HG02571 (cell line): ENCODE data around the gene PUSL1.
"Not testable (repeated sequence)": the region's sequence is repeated elsewhere in the genome, so short reads cannot be mapped to it uniquely, and the experiment has no call there.

Experiments
- ATAC-seq: cut with Tn5 transposase; IDR thresholded peaks from one replicate; pipeline ENCODE4 v1.9.1; 2021; ENCODE audit warnings: mild to moderate bottlenecking, moderate library complexity; ENCODE audit not compliant: unreplicated experiment

PUSL1 gene

DNA sequence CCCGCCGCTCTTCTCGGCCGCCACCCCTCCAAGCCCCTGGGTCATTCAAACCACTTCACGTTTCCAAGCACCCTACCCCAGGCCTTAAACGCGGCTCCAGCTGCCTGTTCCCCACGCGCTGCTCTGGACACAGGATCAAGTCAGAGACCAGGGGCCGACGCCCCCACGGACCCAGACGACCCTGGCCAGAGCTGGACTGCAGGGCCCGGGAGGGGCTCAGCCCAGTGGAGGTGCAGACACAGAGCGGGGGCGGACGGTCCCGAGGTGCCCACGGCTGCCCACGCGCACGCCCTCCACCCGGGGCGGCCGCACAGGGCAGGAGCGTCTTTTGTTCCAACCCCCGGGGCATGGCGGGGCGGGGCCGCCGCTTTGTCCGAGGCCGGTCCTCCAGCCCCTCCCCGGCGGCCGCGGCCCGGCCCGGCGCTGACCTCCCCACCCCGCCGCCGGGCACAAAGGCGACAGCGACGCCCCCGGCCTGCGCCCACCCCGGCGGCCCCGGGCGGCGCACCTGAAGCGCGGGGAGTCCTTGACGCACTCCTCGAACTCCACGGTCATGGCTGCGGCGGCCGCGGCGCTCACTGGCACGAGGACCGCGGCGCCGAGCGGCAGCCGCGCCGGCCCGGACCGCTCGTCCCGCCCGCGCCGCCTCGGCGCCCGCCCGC, 1.0 kb upstream of the PUSL1 start:
- ATAC-seq, result peak; percentile 5

- ATAC-seq, result no peak
Observed at GRCh38 chr1:1308756-1309250, 406 bp downstream of the PUSL1 start.

DNA sequence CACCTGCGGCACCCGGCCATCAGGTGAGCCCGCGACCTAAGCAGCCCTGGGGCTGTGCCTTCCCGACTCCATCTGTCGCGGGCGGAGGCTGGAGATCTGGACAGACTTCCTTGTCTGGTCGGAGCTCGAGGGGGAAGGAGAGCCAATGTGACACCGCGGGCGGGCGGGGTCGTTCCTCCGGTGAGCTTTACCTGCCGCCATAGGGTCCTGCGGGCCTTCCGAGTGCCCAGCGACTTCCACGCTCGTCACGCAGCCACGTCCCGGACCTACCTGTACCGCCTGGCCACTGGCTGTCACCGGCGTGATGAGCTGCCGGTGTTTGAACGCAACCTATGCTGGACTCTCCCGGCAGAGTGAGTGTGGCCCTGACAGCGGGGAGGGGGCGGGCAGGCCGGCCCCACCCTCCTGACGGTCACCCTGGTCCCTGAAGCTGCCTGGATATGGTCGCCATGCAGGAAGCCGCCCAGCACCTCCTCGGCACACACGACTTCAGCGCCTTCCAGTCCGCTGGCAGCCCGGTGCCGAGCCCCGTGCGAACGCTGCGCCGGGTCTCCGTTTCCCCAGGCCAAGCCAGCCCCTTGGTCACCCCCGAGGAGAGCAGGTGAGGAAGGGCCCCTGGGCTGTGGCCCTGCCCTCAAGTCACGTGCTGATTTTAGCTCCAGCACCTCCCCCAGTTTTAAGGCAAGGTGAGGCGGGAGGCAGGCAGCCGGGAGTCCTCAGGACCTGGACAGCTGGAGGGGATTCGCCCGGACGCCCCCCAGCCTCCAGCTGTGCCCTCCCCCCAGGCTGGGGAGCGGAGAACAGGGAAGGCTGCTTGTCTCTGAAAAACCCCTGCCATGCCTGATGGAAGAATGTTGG, 1.1 kb downstream of the PUSL1 start:
- no peak for ATAC-seq

DNA sequence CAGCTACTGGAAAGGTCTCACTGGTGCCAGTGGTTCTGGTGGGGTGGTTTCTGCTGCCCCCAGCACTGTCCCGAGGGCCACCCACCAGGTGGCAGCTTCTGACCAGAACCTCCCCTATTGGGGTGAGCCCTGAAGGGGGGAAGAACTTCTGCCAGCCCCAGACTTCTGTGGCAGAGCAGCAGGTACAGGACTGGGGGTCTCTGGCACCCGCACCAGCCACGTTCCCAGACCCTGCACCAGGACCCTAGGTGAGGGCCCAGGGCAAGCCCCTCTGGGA, 1.6 kb downstream of the PUSL1 start:
- no peak for ATAC-seq

DNA sequence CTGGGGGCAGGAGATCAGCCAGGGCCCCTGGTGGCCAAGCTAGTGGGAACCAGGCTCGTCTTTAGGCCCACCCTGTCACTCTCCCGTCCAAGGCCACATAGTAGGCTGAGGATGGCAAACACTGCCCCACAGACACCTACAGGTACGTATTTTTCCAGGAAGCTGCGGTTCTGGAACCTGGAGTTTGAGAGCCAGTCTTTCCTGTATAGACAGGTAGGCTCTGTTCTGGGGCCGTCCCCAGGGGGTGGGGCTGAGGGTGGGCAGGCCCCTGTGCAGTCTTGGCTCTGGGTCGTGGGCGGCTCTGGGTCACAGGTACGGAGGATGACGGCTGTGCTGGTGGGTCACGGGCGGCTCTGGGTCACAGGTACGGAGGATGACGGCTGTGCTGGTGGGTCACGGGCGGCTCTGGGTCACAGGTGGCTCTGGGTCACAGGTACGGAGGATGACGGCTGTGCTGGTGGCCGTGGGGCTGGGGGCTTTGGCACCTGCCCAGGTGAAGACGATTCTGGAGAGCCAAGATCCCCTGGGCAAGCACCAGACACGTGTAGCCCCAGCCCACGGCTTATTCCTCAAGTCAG, 2.2 kb downstream of the PUSL1 start:
- no peak for ATAC-seq

GRCh38 chr1:1311107-1312104, 3.0 kb downstream of the PUSL1 start:
- ATAC-seq, result no peak

GRCh38 chr1:1312450-1313314, 4.3 kb downstream of the PUSL1 start:
- no peak for ATAC-seq

DNA sequence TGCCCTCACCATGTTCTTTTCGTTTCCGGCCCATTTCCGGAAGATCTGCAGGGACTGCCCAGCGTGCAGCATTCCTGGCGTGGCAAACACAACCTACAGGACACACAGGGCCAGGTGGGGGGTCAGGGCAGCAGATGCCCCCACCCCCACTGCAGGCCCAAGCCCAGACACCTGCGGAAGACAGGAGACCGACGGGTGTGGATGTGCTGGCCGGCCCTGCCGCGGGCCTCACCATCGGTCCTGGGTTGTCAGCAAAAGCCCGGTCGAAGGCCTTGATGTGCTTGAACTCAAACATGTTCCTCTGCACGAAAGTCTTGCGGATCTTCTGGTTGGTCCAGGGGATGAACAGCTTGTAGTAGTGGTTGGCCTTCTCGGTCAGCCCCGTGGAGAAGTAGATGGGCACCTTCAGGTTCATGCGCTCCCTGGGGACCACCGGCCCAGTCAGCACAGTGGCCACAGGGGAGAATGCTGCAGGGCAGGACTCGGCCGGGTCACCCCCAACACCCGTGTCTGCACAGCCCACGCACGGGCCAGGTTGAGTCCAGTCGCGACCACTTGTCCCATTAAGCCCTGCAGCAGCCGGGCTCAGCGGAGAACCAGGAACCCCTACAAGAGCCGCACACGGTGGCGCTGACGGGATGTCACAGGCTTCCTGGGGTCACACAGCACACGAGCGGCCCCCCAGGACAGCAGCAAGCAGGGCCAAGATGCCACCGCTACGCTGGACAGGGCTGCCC, 5.3 kb downstream of the PUSL1 start:
- no peak for ATAC-seq

- no peak for ATAC-seq
Observed at GRCh38 chr1:1314237-1314586, 5.8 kb downstream of the PUSL1 start.

DNA sequence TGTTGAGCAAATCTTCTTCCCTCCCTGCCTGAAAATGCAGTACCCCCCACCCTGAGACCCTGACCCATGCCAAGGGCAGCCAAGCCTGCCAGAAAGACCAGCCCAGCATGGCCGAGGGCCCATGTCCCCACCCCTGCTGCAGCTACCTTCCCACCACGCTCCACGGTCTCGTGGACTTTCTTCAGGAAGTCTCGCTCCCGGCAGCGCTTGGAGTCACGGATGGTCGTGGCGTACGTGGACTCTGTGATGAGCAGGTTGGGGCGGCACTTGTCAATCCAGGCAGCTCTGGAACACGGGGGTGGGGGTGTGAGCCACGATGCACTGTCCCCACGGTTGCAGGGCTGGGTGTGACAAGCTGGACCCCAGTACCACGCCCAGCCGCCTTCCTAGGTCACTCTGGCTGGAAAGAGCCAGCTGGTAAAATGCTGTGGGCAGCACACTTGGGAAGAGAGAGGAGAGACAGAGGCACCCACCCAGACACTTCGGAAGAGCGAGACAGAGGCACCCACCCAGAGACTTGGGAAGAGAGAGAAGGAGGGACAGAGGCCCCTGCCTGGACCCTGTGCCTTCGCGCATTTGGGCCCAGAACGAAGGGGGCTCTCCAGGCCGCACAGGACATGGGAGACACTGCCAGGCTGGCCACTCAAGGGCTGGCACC, 6.4 kb downstream of the PUSL1 start:
- no peak for ATAC-seq

GRCh38 chr1:1315435-1315954, 7.1 kb downstream of the PUSL1 start:
- no peak for ATAC-seq

GRCh38 chr1:1316199-1316598, 7.8 kb downstream of the PUSL1 start:
- ATAC-seq, result not testable (repeated sequence)

DNA sequence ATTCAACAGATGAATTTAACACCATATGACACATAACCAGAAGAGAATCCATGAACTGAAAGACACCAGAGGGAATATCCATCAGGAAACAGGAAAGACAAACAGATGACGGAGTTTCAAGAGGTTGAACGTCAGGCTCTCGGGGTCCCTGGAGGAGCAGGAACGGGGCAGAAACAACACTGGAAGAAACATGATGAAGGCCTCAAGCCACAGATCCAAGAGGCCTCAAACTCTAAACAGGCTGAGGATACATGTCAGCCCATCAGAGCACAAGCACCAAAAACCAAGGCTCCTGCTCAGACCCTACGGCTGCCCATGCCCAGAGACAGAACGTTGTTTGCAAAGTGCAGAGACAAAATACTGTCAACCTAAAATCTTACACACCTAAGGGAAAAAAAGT, 9.0 kb downstream of the PUSL1 start:
- ATAC-seq, result no peak

- ATAC-seq, result no peak
Observed at GRCh38 chr1:1318131-1318652, 9.8 kb downstream of the PUSL1 start.

DNA sequence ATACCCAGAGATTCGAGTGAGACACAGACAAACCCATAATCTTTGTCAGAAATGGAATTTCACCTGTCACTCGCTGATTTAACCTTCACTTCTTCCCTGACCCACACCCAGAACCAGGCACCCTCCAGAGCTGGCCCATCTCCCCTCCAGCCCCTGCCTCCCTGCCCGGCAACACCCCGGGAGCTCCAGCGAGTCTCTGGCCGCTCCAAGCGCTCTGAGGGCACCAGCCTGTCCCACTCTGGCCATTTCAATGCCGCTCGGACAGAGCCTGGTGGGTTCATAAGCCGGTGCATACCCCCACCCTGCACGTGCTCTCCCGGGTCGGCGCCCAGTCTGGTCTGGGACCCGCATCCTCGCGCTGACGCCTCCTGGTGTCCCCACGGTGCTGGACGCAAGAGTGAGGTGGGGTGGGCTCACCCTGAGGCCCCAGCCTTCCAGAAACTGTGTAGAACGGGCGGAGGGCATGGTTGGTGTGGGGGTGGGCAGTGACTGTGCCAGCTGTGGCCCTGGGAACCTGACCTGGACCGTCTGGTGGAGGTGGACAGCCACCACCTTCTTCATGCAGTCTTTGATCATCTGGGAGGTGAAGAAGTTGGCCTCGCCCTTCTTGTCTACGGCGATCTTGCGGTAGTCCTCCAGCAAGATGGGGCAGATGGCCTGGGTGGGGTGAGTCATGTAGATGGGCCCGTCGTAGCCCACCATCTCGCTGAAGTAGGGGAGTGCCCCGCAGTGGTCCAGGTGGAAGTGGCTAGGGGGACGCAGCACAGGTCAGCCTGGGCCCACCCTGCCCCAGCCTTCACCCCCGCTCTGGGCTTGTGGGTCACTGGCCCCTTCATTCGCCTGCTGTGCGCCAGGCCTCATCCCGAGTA, 10.6 kb downstream of the PUSL1 start:
- ATAC-seq, result no peak

GRCh38 chr1:1319646-1319941, 11.2 kb downstream of the PUSL1 start:
- ATAC-seq, result no peak

- ATAC-seq, result no peak
Observed at GRCh38 chr1:1320666-1321448, 12.5 kb downstream of the PUSL1 start.
